ENCODE data around the gene AVEN. TPM values are rescaled to one million over a fixed set of nuclear protein-coding genes. Genes with fewer than 3 reads are reported as not detected.
"Not testable (repeated sequence)": the region's sequence is repeated elsewhere in the genome, so short reads cannot be mapped to it uniquely, and the experiment has no call there.

Gene AVEN
- polyA plus RNA-seq (ENCODE audit: insufficient read depth in 1 of 5, insufficient read length in 5 of 5, low replicate concordance in 1 of 5) = 10 to 100 TPM; 13.9 to 20.0 (median 14.9) TPM
- long read RNA-seq, donor 1, transcript AVEN-201 (6 exons, 1,605 nt) = major isoform, 10 of 10 reads
- long read RNA-seq, donor 1, partial matches to known transcripts = 0 of 10 reads
- long read RNA-seq, donor 1, other reads (novel, unspliced or antisense) = 0 of 10 reads
- long read RNA-seq, donor 2, partial matches to known transcripts = 0 of 3 reads
- long read RNA-seq, donor 2, other reads (novel, unspliced or antisense) = 0 of 3 reads
- long read RNA-seq, donor 3, partial matches to known transcripts = 0 of 4 reads
- long read RNA-seq, donor 3, other reads (novel, unspliced or antisense) = 0 of 4 reads
- long read RNA-seq, donor 4, transcript AVEN-201 (6 exons, 1,605 nt) = major isoform, 6 of 6 reads
- long read RNA-seq, donor 4, partial matches to known transcripts = 0 of 6 reads
- long read RNA-seq, donor 4, other reads (novel, unspliced or antisense) = 0 of 6 reads
- long read RNA-seq, donor 5, transcript AVEN-201 (6 exons, 1,605 nt) = major isoform, 7 of 7 reads
- long read RNA-seq, donor 5, partial matches to known transcripts = 0 of 7 reads
- long read RNA-seq, donor 5, other reads (novel, unspliced or antisense) = 0 of 7 reads
- long read RNA-seq, donor 6, partial matches to known transcripts = 0 of 3 reads
- long read RNA-seq, donor 6, other reads (novel, unspliced or antisense) = 0 of 3 reads
- long read RNA-seq, donor 7, transcript AVEN-201 (6 exons, 1,605 nt) = major isoform, 8 of 8 reads
- long read RNA-seq, donor 7, partial matches to known transcripts = 0 of 8 reads
- long read RNA-seq, donor 7, other reads (novel, unspliced or antisense) = 0 of 8 reads
- long read RNA-seq, donor 8, partial matches to known transcripts = 0 of 3 reads
- long read RNA-seq, donor 8, other reads (novel, unspliced or antisense) = 0 of 3 reads

- peak; percentile 31 to 38 for DNase-seq
Measured at GRCh38 chr15:34038871-34039789, at the start of gene AVEN. Gene AVEN (minus strand): TSS chr15:34039204. CDS start chr15:34039046, 158 bp downstream.

GRCh38 chr15:34085746-34086145, 46.7 kb upstream of the AVEN start:
- no peak for DNase-seq

- DNase-seq = no peak
Measured at GRCh38 chr15:34084086-34084485, 45.1 kb upstream of the AVEN start.

GRCh38 chr15:34079904-34080303, 40.9 kb upstream of the AVEN start:
- no peak for DNase-seq

GRCh38 chr15:34078900-34079299, 39.9 kb upstream of the AVEN start:
- no peak for DNase-seq

GRCh38 chr15:34076785-34077184, 37.8 kb upstream of the AVEN start:
- no peak for DNase-seq

GRCh38 chr15:34070003-34070402, 31.0 kb upstream of the AVEN start:
- no peak for DNase-seq

GRCh38 chr15:34065941-34066340, 26.9 kb upstream of the AVEN start:
- DNase-seq = no peak

GRCh38 chr15:34065261-34065660, 26.3 kb upstream of the AVEN start:
- DNase-seq = no peak

GRCh38 chr15:34064438-34064837, 25.4 kb upstream of the AVEN start:
- no peak for DNase-seq

GRCh38 chr15:34059946-34060345, 20.9 kb upstream of the AVEN start:
- DNase-seq = no peak

- no peak for DNase-seq
Measured at GRCh38 chr15:34059476-34059875, 20.5 kb upstream of the AVEN start.

GRCh38 chr15:34056911-34057310, 17.9 kb upstream of the AVEN start:
- no peak for DNase-seq

GRCh38 chr15:34055868-34056595, 17.0 kb upstream of the AVEN start:
- DNase-seq = no peak

GRCh38 chr15:34054081-34054707, 15.2 kb upstream of the AVEN start:
- no peak for DNase-seq

- not testable (repeated sequence) for DNase-seq
Measured at GRCh38 chr15:34050385-34050784, 11.4 kb upstream of the AVEN start.

- no peak for DNase-seq
Measured at GRCh38 chr15:34049112-34049511, 10.1 kb upstream of the AVEN start.

- DNase-seq = no peak
Measured at GRCh38 chr15:34047893-34048775, 9.1 kb upstream of the AVEN start.

GRCh38 chr15:34046471-34047145, 7.6 kb upstream of the AVEN start:
- DNase-seq = no peak

All from right lung (tissue), 10 donors.